Retinal pigment epithelial cell (primary cell): ENCODE results near the gene PIP5K1B.

ENCODE experiments used
- DNase-seq: peaks from one replicate; pipeline ENCODE4 v3.0.0-alpha.2; 2010; ENCODE audit warnings: low read depth
- H3K4me3 ChIP-seq: 2 replicates; pipeline ENCODE4 v1.5.1; 2011; ENCODE audit warnings: mild to moderate bottlenecking, low read length, control low read depth, moderate library complexity
- TF ChIP-seq, protein P1 (sequence below): conservative IDR thresholded peaks from 2 replicates; pipeline ENCODE4 v1.5.1; 2011; ENCODE audit warnings: low read depth, low read length, control low read depth, inconsistent platforms

Gene PIP5K1B

DNA sequence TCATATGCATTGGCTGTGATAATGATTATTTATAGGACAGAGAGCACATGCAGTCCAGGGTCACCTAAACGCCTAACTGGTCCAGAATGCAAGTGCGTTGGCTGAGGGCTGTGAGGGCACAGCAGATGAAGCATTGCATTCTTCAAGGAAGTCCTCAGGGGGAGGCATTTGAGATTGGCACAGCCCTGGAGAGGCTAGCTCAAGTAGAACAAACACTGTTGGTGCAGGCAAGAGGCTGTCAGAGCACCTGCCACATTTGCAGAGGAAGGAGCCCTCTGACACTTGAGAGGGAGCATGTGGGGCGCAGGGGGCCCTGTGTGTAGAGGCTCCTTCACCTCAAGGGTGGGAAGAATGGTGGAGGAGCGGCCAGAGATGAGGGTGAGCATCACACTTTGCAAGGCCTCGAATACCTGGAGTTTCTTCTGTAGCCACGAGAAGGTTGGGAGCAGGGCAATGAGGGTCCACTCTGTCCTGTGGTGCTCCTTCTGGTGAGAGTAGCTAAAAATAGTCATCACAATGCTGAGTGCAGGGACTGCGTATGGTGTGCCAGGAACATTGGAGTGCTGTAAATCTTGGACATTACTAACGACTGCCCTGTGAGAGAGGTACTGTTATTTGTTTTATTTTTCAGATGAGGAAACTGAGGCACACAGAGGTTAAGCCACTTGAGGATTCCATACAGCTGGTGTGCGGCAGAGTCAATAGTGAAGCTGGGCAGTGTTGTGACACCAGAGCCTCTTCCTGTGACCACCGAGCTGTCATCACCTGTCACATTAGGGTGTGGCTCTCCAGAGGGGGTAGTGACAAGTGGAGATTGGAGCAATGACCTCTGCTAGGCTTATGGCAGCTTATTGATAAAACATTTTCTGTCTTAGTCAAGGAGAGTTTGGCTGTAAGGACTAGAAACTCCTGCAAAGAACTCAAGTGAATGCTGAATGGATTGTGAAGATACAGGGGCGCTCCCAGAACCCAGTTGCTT, 100.2 kb downstream of the PIP5K1B start:
- no peak for DNase-seq
- TF ChIP-seq, protein P1, sequence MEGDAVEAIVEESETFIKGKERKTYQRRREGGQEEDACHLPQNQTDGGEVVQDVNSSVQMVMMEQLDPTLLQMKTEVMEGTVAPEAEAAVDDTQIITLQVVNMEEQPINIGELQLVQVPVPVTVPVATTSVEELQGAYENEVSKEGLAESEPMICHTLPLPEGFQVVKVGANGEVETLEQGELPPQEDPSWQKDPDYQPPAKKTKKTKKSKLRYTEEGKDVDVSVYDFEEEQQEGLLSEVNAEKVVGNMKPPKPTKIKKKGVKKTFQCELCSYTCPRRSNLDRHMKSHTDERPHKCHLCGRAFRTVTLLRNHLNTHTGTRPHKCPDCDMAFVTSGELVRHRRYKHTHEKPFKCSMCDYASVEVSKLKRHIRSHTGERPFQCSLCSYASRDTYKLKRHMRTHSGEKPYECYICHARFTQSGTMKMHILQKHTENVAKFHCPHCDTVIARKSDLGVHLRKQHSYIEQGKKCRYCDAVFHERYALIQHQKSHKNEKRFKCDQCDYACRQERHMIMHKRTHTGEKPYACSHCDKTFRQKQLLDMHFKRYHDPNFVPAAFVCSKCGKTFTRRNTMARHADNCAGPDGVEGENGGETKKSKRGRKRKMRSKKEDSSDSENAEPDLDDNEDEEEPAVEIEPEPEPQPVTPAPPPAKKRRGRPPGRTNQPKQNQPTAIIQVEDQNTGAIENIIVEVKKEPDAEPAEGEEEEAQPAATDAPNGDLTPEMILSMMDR, result no peak
- no peak overlapping the region for H3K4me3 ChIP-seq

DNA sequence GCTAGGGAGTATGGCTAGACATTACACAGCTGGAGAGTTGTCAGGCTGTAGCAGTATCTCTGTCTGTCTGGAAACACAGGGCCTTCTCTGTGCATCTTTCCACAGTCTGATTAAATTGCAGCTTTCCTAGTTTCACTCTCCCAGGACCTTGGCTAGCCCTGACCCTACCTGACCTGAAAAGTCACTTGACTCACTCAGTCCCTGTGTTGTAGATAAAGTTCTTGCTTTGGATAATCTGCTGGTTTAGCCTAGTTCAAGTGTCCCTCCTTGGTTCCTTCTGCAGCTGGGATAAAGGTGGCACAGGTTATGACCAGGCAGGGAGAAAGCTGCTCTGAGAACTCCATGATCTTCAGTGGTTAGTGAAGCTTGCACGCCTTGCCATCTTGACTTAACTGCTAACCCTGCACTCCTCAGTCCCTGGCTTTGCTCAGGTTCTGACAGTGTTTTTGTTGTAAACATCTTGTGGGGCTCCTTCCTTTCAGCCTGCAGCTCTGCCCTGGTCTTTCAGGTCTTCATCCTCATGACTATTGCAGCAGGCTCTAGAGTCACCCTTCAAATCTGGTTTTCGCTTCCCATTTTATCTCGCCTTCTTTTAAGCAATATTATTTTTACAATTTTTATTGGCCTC, 101.0 kb downstream of the PIP5K1B start:
- no peak for DNase-seq
- TF ChIP-seq, protein P1, result no peak
- H3K4me3 ChIP-seq, result no peak overlapping the region

DNA sequence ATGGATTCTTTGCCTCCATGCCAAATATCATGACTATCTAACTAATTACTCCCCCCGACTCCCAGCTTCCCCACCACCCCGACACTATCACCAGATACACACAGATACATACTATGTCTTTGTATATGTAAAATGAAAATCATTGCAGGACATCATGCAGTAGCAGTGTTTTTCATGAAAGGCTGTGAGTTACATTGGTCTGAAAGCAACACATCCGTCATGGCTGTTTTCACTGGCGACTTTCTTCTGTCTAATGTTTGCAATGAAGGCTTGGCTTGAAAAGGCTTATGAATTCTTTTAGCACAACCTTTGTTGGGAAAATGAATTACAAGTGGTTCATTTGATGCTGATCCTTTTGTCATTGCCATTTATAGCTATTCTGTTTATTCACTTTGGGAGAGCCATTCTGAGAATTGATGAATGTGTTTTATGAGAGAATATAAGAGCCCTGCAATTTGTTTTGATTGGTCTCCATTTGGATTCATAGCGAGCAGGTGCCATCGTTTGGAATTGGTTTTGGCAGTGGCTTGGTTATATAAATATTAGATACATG, 103.4 kb downstream of the PIP5K1B start:
- H3K4me3 ChIP-seq, result no peak overlapping the region
- TF ChIP-seq, protein P1, result no peak
- DNase-seq, result no peak

DNA sequence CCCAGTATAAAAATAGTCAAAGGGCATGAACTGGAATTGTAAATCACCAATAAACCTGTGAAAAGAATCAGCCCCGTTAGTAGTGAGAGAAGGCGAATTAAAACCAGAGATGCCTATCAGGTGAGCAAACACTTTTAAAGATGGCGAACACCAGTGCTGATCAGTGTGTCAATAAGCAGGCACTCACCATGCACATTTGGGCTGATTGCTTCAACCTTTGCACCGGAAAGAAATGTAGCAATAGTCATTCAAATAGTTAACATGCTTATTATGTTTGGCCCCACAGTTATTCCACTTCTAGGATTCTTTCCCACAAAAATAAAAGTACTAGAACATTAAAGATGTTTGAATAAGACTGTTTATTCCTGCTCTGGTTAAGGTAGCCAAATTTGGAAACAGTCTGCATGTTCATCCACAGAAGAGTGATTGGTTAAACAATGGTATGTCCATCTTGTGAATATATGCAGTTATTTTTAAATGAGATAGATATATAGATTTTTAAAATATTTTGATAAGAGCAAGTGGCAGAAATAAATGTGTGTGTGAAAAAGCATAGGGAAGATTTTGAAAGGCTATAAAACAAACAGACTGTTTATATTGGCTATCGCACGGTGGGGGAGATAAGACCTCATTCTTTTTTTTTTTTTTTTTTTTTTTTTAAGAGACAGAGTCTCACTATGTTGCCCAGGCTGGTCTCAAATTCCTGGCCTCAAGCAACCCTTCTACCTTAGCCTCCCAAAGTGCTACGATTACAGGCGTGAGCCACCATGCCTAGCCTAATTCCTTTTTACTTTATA, 112.2 kb downstream of the PIP5K1B start:
- TF ChIP-seq, protein P1, result no peak
- no peak overlapping the region for H3K4me3 ChIP-seq
- DNase-seq, result no peak

DNA sequence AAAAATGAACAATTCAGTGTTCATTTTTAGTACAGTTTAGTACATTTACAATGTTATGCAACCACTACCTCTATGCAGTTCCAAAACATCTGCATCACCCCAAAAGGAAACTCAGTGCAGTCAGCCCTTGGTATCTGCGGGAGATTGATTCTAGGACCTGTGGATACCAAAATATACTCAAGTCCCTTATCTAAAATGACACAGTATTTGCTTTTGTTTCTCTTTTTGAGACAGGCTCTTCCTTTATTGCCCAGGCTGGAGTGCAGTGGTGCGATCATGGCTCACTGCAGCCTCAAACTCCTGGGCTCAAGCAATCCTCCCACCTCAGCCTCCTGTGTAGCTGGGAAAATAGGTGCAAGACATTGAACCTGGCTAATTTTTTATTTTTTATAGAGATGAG, 114.0 kb downstream of the PIP5K1B start:
- no peak for DNase-seq
- H3K4me3 ChIP-seq, result no peak overlapping the region
- TF ChIP-seq, protein P1, result no peak

DNA sequence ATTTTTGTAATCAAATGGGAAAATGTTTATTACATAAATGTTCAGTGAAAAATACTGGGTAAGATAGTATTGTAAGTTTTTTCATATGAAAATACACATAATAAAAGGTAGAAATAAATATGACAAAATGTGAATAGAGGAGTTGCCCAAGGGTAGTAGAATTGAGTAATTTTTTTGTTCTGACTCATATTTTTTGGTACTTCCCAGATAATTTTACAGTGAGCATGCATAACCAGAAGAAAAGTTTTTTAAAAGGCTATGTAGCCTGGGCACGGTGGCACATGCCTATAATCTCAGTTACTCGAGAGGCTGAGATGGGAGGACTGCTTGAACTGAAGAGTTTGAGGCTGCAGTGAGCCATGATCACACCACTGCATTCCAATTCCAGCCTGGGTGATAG, 116.9 kb downstream of the PIP5K1B start:
- DNase-seq, result no peak
- TF ChIP-seq, protein P1, result no peak
- no peak overlapping the region for H3K4me3 ChIP-seq
